Prostate gland (tissue), 2 donors: ENCODE results near the gene DLX1. TPM values are rescaled to one million over a fixed set of nuclear protein-coding genes. Genes with fewer than 3 reads are reported as not detected.

ENCODE experiments used
- DNase-seq: peaks from one replicate; pipeline ENCODE4 v3.0.0-alpha.2; 2019; ENCODE audit warnings: low spot score
- H3K27ac ChIP-seq, 2 donors: fragments of 200-600 bp; sonication (generic); 2 replicates each; pipeline ENCODE4 v1.5.1; 2017 to 2019
- H3K27me3 ChIP-seq: fragments of 200-600 bp; sonication (generic); replicated peaks from 2 replicates; pipeline ENCODE4 v1.5.1; 2019; ENCODE audit not compliant: insufficient read depth
- H3K36me3 ChIP-seq, 2 donors: fragments of 200-600 bp; sonication (generic); 1 replicate in 1 of 2; 2 replicates in 1 of 2; pipeline versions ENCODE4 v1.5.1 to v1.8.1; 2017 to 2019
- H3K4me1 ChIP-seq: fragments of 200-600 bp; sonication (generic); replicated peaks from 2 replicates; pipeline ENCODE4 v1.5.1; 2019
- H3K4me3 ChIP-seq, 2 donors: fragments of 200-600 bp; sonication (generic); 2 replicates each; pipeline ENCODE4 v1.5.1; 2017 to 2019
- H3K9me3 ChIP-seq: fragments of 200-600 bp; sonication (generic); 2 replicates; pipeline ENCODE4 v1.5.1; 2017
- POLR2A ChIP-seq: fragments of 450-650 bp; IDR thresholded peaks from one replicate; pipeline ENCODE4 v1.6.1; 2016; ENCODE audit warnings: antibody characterized with exemption, mild to moderate bottlenecking
- POLR2AphosphoS5 ChIP-seq: sonication (generic); formaldehyde crosslinking; IDR thresholded peaks from one replicate; pipeline ENCODE4 v1.6.1; 2017; ENCODE audit warnings: antibody characterized with exemption
- WGBS: methylation state at CpG from one replicate; pipeline ENCODE4 v1.1.5; 2018; 5-methylcytosine and 5-hydroxymethylcytosine counted together
- intact Hi-C: fragments of 100-400 bp; cut with DNase I; formaldehyde crosslinking; loops from one replicate; pipeline ENCODE4 v1.14.2; 2022
- total RNA-seq, 2 donors: library from RNA; depleted of rRNA; stranded (reverse); fragments of >200 nt; gene quantifications; one replicate each; pipeline ENCODE4 v1.1.0, GENCODE V29; 2016
- TF ChIP-seq, protein P1 (sequence below), 4 experiments: fragments of 200-600 bp in 2 of 4; fragments of 450-650 bp in 2 of 4; sonication (generic) in 2 of 4; IDR thresholded peaks; 1 replicate in 3 of 4; 2 replicates in 1 of 4; pipeline ENCODE4 v1.5.1; 2016 to 2019; ENCODE audit warnings: antibody characterized with exemption in 4 of 4, mild to moderate bottlenecking in 2 of 4, moderate library complexity in 2 of 4

The DLX1 gene
- total RNA-seq, 2 donors from 2014 or later, result 1.3 TPM; not detected in 1

- peaks cover 69% of the 10 kb centered on the region for H3K27me3 ChIP-seq
- TF ChIP-seq, protein P1, sequence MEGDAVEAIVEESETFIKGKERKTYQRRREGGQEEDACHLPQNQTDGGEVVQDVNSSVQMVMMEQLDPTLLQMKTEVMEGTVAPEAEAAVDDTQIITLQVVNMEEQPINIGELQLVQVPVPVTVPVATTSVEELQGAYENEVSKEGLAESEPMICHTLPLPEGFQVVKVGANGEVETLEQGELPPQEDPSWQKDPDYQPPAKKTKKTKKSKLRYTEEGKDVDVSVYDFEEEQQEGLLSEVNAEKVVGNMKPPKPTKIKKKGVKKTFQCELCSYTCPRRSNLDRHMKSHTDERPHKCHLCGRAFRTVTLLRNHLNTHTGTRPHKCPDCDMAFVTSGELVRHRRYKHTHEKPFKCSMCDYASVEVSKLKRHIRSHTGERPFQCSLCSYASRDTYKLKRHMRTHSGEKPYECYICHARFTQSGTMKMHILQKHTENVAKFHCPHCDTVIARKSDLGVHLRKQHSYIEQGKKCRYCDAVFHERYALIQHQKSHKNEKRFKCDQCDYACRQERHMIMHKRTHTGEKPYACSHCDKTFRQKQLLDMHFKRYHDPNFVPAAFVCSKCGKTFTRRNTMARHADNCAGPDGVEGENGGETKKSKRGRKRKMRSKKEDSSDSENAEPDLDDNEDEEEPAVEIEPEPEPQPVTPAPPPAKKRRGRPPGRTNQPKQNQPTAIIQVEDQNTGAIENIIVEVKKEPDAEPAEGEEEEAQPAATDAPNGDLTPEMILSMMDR (IDR thresholded peaks at IDR 0.05), result no peak
- TF ChIP-seq POLR2AphosphoS5 (no peak), POLR2A (no peak)
- no peaks in the 10 kb centered on the region for H3K9me3 ChIP-seq
- DNase-seq, result no peak
- H3K4me3 ChIP-seq, result no peak overlapping the region
- intact Hi-C loops, result no loop called here
- H3K36me3 ChIP-seq, result no peaks in the 10 kb centered on the region
- 8% methylated on average over 43 of the region's 61 CpGs for WGBS
- no peak overlapping the region for H3K27ac ChIP-seq
- H3K4me1 ChIP-seq, result peaks cover 20% of the 10 kb centered on the region
Observed at GRCh38 chr2:172098650-172099471, 13.6 kb downstream of the DLX1 start.

- H3K27me3 ChIP-seq, result peaks cover 69% of the 10 kb centered on the region
- 7% methylated on average over 13 of the region's 13 CpGs for WGBS
Observed at GRCh38 chr2:172099472-172100079, 14.3 kb downstream of the DLX1 start.

GRCh38 chr2:172100080-172100934, 15.0 kb downstream of the DLX1 start:
- peaks cover 68% of the 10 kb centered on the region for H3K27me3 ChIP-seq
- no peak overlapping the region for H3K4me3 ChIP-seq
- intact Hi-C loops, result loop anchor here (10.0 kb wide), 1 partner anchor 526 kb away; no protein-coding TSS in a partner anchor
- TF ChIP-seq, protein P1 (IDR thresholded peaks at IDR 0.05), result no peak
- TF ChIP-seq POLR2AphosphoS5 (no peak), POLR2A (no peak)
- H3K27ac ChIP-seq, result no peak overlapping the region
- H3K36me3 ChIP-seq, result no peaks in the 10 kb centered on the region
- peaks cover 14% of the 10 kb centered on the region for H3K4me1 ChIP-seq
- DNase-seq, result no peak
- WGBS, result 7% methylated on average over 72 of the region's 72 CpGs
- no peaks in the 10 kb centered on the region for H3K9me3 ChIP-seq

More at GRCh38 chr2:172099472-172100079, 14.3 kb downstream of the DLX1 start:
- Histone ChIP-seq H3K4me3 (no peak overlapping the region), H3K27ac (no peak overlapping the region), H3K4me1 (peaks cover 18% of the 10 kb centered on the region), H3K36me3 (no peaks in the 10 kb centered on the region), H3K9me3 (no peaks in the 10 kb centered on the region)
- intact Hi-C loops, result loop anchor here (10.0 kb wide), 1 partner anchor 525 kb away; no protein-coding TSS in a partner anchor
- no peak for DNase-seq
- TF ChIP-seq POLR2AphosphoS5, result no peak
- TF ChIP-seq POLR2A, result no peak
- TF ChIP-seq, protein P1 (IDR thresholded peaks at IDR 0.05), result no peak

DNA sequence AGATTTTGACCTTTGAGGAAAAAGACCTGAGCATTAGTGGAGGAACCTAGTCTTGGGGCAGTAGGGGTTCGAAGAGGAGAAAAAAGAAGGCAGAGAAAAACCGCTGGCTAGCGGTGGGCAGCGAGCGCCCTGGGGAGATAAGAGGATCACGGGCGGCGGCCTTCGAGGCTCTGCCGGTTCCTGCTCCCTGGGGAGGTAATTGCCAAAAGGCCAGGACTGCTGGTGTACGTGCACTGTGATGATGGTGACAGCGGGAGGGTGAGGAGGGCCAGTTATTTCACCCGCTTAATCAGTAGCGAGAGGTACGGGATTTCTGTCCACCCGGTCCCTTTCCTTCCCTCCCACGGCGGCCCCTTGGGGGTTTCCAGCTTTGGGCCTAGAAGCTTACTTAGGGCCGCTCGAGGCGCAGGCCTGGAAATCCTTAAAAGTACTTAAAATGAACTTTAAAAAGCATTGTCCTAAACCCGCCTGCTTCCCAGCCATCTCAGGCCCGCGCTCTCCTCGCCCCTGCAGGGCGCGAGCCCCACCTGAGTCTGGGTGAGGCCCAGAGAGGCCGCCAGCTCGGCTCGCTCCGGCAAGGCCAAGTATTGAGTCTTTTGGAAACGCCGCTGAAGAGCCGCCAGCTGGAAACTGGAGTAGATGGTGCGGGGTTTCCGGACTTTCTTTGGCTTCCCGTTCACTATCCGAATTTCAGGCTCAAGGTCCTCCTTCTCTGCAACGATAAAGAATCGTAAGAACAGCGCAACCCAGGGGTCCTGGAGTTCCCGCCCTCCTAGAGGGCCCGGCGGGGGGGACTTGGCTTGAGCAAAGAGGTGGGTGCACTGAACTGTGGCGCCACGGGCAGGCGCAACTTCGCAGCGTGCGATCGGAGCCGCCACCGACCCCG, 15.9 kb downstream of the DLX1 start:
- no peak overlapping the region for H3K4me3 ChIP-seq
- WGBS, result 16% methylated on average over 44 of the region's 54 CpGs

More for the DNA sequence above, 15.9 kb downstream of the DLX1 start:
- Histone ChIP-seq H3K36me3 (no peaks in the 10 kb centered on the region), H3K27me3 (peaks cover 66% of the 10 kb centered on the region), H3K9me3 (no peaks in the 10 kb centered on the region), H3K4me1 (peaks cover 11% of the 10 kb centered on the region), H3K27ac (no peak overlapping the region)
- DNase-seq, result no peak
- TF ChIP-seq POLR2A, result no peak
- intact Hi-C loops, result loop anchor here (10.0 kb wide), 1 partner anchor 526 kb away; no protein-coding TSS in a partner anchor
